HG02610 (cell line): ENCODE measurements around the gene FOXD4L3.
"Not testable (repeated sequence)": the region's sequence is repeated elsewhere in the genome, so short reads cannot be mapped to it uniquely, and the experiment has no call there.

ENCODE experiments used
- ATAC-seq: cut with Tn5 transposase; IDR thresholded peaks from one replicate; pipeline ENCODE4 v1.9.1; 2021; ENCODE audit warnings: mild to moderate bottlenecking, moderate library complexity; ENCODE audit not compliant: unreplicated experiment

The FOXD4L3 gene

GRCh38 chr9:68302567-68302966, at the start of gene FOXD4L3:
Gene FOXD4L3, plus strand, starts transcription at chr9:68302867. Its CDS starts 85 bp downstream, at chr9:68302952.
- ATAC-seq: not testable (repeated sequence)

GRCh38 chr9:68281041-68281440, 21.6 kb upstream of the FOXD4L3 start:
- ATAC-seq: not testable (repeated sequence)

GRCh38 chr9:68303771-68304170, 1.1 kb downstream of the FOXD4L3 start:
- ATAC-seq: not testable (repeated sequence)

- not testable (repeated sequence) for ATAC-seq
Observed at GRCh38 chr9:68304212-68304611, 1.5 kb downstream of the FOXD4L3 start.

GRCh38 chr9:68304777-68305176, 2.1 kb downstream of the FOXD4L3 start:
- not testable (repeated sequence) for ATAC-seq

- ATAC-seq: not testable (repeated sequence)
Observed at GRCh38 chr9:68305680-68306285, 3.1 kb downstream of the FOXD4L3 start.

- not testable (repeated sequence) for ATAC-seq
Observed at GRCh38 chr9:68306391-68306964, 3.8 kb downstream of the FOXD4L3 start.

- not testable (repeated sequence) for ATAC-seq
Observed at GRCh38 chr9:68307127-68307526, 4.5 kb downstream of the FOXD4L3 start.

- ATAC-seq: not testable (repeated sequence)
Observed at GRCh38 chr9:68307654-68308053, 5.0 kb downstream of the FOXD4L3 start.

- not testable (repeated sequence) for ATAC-seq
Observed at GRCh38 chr9:68311208-68311607, 8.5 kb downstream of the FOXD4L3 start.

- ATAC-seq: not testable (repeated sequence)
Observed at GRCh38 chr9:68318209-68318608, 15.5 kb downstream of the FOXD4L3 start.

GRCh38 chr9:68323749-68324148, 21.1 kb downstream of the FOXD4L3 start:
- not testable (repeated sequence) for ATAC-seq

- not testable (repeated sequence) for ATAC-seq
Observed at GRCh38 chr9:68324518-68324917, 21.9 kb downstream of the FOXD4L3 start.

GRCh38 chr9:68329106-68329505, 26.4 kb downstream of the FOXD4L3 start:
- not testable (repeated sequence) for ATAC-seq

- ATAC-seq: not testable (repeated sequence)
Observed at GRCh38 chr9:68330531-68331173, 28.0 kb downstream of the FOXD4L3 start.

GRCh38 chr9:68332122-68332521, 29.5 kb downstream of the FOXD4L3 start:
- not testable (repeated sequence) for ATAC-seq

- ATAC-seq: not testable (repeated sequence)
Observed at GRCh38 chr9:68335935-68336334, 33.3 kb downstream of the FOXD4L3 start.

GRCh38 chr9:68336639-68337339, 34.1 kb downstream of the FOXD4L3 start:
- ATAC-seq: not testable (repeated sequence)

- ATAC-seq: not testable (repeated sequence)
Observed at GRCh38 chr9:68338000-68338399, 35.3 kb downstream of the FOXD4L3 start.

- ATAC-seq: peak; percentile 75
Observed at GRCh38 chr9:68342265-68343025, 39.8 kb downstream of the FOXD4L3 start.

GRCh38 chr9:68343242-68343641, 40.6 kb downstream of the FOXD4L3 start:
- ATAC-seq: not testable (repeated sequence)
